BE2C (cell line): ENCODE data around the gene GPR55.

Experiments
- DNase-seq: peaks from one replicate; pipeline ENCODE4 v3.0.0-alpha.2; 2020
- H3K27me3 ChIP-seq: fragments of 250-450 bp; sonication (Bioruptor Pico); 2 replicates; pipeline ENCODE4 v1.5.1; 2020; ENCODE audit warnings: mild to moderate bottlenecking
- H3K36me3 ChIP-seq: fragments of 250-450 bp; sonication (Bioruptor Pico); 2 replicates; pipeline ENCODE4 v1.5.1; 2020; ENCODE audit warnings: mild to moderate bottlenecking
- H3K4me1 ChIP-seq: fragments of 250-450 bp; sonication (Bioruptor Pico); 2 replicates; pipeline ENCODE4 v1.5.1; 2020
- H3K4me3 ChIP-seq: 2 replicates; pipeline ENCODE4 v1.5.1; 2011; ENCODE audit warnings: low read depth, low read length
- H3K9me3 ChIP-seq: fragments of 250-450 bp; sonication (Bioruptor Pico); 2 replicates; pipeline ENCODE4 v1.5.1; 2020
- TF ChIP-seq, protein P1 (sequence below): IDR thresholded peaks from 2 replicates; pipeline ENCODE4 v1.5.1; 2012; ENCODE audit warnings: mild to moderate bottlenecking, low read depth, low read length

The GPR55 gene

DNA sequence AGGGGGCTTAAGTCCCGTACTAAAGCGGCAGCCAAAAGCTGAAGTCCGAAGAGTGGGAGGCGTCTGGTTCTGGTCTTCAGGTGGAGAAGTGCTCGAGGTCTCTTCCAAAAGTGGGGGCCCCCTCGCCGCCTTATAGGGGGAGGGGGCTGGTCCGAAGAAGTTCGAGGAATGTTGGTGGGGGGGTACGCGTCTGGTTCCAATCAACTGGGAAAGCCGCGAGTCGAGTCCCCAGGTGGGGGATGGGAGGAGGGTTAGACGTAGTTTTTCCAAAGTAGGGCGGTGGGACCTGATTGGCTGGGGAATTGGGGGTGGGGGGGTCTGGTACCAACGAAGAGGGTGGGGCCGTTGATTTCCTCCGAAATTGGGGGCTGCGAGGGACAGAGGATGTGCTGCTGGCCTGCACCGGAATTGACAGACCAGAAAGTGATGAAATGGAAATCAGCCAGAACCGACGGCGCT is 59.7 kb downstream of the GPR55 start:
- DNase-seq = no peak
- H3K4me1 ChIP-seq = peaks cover 20% of the 10 kb centered on the region

DNA sequence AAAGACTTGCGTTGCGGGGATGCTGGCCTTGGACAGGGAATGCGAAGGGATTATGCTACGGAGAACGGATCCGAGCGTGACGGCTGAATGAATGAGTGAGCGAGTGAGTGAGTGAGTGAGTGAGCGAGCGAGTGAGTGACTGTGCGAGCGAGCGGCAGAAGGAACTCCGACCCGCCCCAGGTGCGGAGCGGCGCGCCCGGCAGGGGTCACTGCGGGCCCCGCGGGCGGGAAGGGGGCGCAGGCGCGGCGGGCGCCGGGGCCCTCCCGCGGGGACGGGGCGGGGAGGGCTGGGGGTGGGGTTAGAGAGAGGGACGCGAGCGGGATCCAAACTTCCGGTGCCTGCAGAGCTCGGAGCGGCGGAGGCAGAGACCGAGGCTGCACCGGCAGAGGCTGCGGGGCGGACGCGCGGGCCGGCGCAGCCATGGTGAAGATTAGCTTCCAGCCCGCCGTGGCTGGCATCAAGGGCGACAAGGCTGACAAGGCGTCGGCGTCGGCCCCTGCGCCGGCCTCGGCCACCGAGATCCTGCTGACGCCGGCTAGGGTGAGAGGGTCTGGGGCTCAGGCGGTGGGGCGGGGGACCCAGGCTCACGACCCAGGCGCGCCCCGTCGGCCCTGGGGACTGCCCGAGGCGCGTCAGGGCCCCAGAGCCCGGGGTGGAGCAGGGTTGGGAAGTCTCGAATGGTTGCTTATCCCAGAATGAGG is 60.3 kb downstream of the GPR55 start, which contains the start of gene ITM2C:
TSS of gene ITM2C (plus strand) at position 338 of the 702 bp plus-strand sequence. CDS start at position 422, 84 bp downstream.
- Histone ChIP-seq H3K27me3 (no peaks in the 10 kb centered on the region), H3K4me3 (peak within 1 kb of the TSS; percentile 92), H3K9me3 (no peaks in the 10 kb centered on the region), H3K36me3 (no peaks in the 10 kb centered on the region), H3K4me1 (peaks cover 14% of the 10 kb centered on the region)
- DNase-seq = peak; percentile 89
- TF ChIP-seq, protein P1, sequence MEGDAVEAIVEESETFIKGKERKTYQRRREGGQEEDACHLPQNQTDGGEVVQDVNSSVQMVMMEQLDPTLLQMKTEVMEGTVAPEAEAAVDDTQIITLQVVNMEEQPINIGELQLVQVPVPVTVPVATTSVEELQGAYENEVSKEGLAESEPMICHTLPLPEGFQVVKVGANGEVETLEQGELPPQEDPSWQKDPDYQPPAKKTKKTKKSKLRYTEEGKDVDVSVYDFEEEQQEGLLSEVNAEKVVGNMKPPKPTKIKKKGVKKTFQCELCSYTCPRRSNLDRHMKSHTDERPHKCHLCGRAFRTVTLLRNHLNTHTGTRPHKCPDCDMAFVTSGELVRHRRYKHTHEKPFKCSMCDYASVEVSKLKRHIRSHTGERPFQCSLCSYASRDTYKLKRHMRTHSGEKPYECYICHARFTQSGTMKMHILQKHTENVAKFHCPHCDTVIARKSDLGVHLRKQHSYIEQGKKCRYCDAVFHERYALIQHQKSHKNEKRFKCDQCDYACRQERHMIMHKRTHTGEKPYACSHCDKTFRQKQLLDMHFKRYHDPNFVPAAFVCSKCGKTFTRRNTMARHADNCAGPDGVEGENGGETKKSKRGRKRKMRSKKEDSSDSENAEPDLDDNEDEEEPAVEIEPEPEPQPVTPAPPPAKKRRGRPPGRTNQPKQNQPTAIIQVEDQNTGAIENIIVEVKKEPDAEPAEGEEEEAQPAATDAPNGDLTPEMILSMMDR = peak; percentile 27

More for the DNA sequence above, 59.7 kb downstream of the GPR55 start:
- Histone ChIP-seq H3K36me3 (no peaks in the 10 kb centered on the region), H3K4me3 (peak overlapping the region; percentile 92), H3K9me3 (no peaks in the 10 kb centered on the region), H3K27me3 (no peaks in the 10 kb centered on the region)
- TF ChIP-seq, protein P1 = no peak

DNA sequence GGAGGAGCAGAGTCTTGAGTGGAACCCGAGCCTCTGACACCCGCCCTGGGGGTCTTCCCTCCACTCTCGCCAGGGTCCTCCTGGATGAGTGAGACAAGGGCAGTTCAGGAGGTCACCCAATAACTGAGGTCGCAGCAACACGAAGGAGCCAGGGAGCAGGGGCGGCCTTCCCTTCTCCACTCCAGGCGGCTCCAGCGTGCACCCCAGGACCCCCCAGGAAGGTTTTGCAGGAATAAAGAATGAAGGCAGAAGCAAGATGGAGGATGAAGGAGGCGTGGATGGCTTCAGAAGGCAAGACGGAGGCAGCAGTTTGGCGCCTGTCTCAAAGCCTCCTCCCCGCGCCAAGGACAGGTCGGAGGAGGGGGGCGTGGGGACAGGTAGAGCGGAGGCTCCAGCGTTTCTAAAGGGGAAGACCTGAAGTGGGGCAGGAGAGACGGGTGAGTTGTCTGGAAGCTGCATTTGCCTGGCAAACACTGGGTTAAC is 60.9 kb downstream of the GPR55 start:
- Histone ChIP-seq H3K4me1 (peaks cover 14% of the 10 kb centered on the region), H3K27me3 (no peaks in the 10 kb centered on the region; the same call in 1 of the 2 replicates), H3K4me3 (peak overlapping the region; percentile 53), H3K9me3 (no peaks in the 10 kb centered on the region), H3K36me3 (no peaks in the 10 kb centered on the region)
- DNase-seq = no peak
- TF ChIP-seq, protein P1 = no peak

DNA sequence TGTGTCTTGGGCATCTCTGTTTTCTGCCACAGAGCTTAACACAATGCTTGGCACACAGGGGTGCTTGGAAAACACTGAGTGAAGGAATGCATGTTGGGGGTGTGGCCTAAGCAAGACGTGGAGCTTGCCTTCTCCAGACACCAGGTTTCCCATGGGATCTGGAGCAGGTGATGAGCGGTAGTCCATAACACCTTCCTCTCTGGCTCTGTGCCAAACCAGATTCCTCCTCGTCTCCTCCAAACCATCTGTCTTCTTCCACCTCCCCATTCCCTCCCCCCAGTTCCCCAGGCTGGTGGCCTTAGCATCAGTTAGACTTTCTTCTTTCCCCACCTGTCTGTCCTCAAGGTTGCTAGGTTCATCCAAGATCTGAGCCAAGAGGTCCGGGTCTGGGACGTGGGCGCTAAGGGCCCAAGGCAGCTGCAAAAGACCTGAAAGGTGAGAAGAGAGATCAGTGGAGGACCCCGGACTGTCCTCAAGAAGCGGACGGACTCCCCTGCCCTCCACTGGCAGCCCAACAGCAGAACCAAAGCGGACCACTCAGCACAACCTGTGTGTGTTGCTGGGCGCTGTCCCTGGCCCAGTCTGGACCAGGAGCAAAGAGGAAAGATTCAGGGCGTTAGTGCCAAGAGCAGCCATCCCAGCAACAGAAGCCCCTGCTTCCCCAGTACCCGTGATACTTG is 61.5 kb downstream of the GPR55 start:
- H3K27me3 ChIP-seq = peaks cover 2% of the 10 kb centered on the region
- peaks cover 11% of the 10 kb centered on the region for H3K4me1 ChIP-seq
- DNase-seq = no peak
- no peaks in the 10 kb centered on the region for H3K9me3 ChIP-seq
- H3K36me3 ChIP-seq = no peaks in the 10 kb centered on the region
- H3K4me3 ChIP-seq = no peak overlapping the region
- TF ChIP-seq, protein P1 = no peak

DNA sequence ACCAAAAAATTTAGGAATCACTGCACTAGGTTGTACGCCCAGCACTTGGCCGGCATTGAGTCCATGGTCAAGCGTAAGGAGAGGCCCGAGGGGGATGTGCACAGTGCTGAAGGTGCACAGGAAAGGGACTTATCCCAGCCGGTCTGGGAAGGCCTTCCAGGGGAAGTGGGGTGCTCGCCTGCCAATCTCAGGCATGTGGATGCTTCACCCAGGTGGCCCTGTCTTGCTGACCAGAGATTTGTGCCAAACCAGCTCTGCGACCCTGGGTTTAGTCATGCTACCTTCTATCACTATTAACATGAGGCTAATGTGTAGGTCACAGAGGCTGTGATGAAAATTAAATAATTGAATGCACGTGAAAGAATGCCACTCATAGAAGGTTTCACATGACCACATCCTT is 62.0 kb downstream of the GPR55 start:
- Histone ChIP-seq H3K9me3 (no peaks in the 10 kb centered on the region), H3K36me3 (no peaks in the 10 kb centered on the region), H3K4me1 (peaks cover 8% of the 10 kb centered on the region), H3K4me3 (no peak overlapping the region), H3K27me3 (peaks cover 5% of the 10 kb centered on the region)
- TF ChIP-seq, protein P1 = no peak
- DNase-seq = no peak
